Colonic mucosa (tissue), 4 donors: ENCODE results near the gene CAMTA1. TPM values are rescaled to one million over a fixed set of nuclear protein-coding genes. Genes with fewer than 3 reads are reported as not detected.
A peak's percentile ranks its signal among the peaks of the same experiment; 100 is the strongest.
"Not testable (repeated sequence)": the region's sequence is repeated elsewhere in the genome, so short reads cannot be mapped to it uniquely, and the experiment has no call there.

ENCODE experiments used
- DNase-seq: peaks from one replicate; pipeline ENCODE4 v3.0.0-alpha.2; 2020
- H3K27ac ChIP-seq: fragments of 200-600 bp; one replicate; pipeline ENCODE4 v1.8.0; 2021
- H3K27me3 ChIP-seq: fragments of 200-600 bp; one replicate; pipeline ENCODE4 v1.8.0; 2021
- H3K36me3 ChIP-seq: fragments of 200-600 bp; one replicate; pipeline ENCODE4 v1.8.0; 2021
- H3K4me1 ChIP-seq: fragments of 200-600 bp; one replicate; pipeline ENCODE4 v1.8.0; 2021; ENCODE audit warnings: mild to moderate bottlenecking
- H3K4me3 ChIP-seq: fragments of 200-600 bp; one replicate; pipeline ENCODE4 v1.8.0; 2021
- H3K9ac ChIP-seq, 2 donors: one replicate each; pipeline ENCODE4 v1.7.0; 2013; ENCODE audit warnings: control low read depth in 2 of 2, low read depth in 2 of 2, low read length in 2 of 2
- H3K9me3 ChIP-seq: fragments of 200-600 bp; one replicate; pipeline ENCODE4 v1.8.0; 2021
- intact Hi-C: fragments of 100-400 bp; cut with DNase I; formaldehyde crosslinking; loops from one replicate; pipeline ENCODE4 v1.14.1; 2022
- total RNA-seq, 2 donors: library from RNA; stranded (reverse); fragmentation: NEBNext Ultra II Directional in 1 of 2; extraction: Animal tissue kit (Norgen Biotek cat#: 25700) in 1 of 2; gene quantifications; one replicate each; pipeline ENCODE4 v1.2.1, GENCODE V29; 2021
- TF ChIP-seq, protein P1 (sequence below): fragments of 200-600 bp; IDR thresholded peaks from one replicate; pipeline ENCODE4 v1.8.0; 2022; ENCODE audit warnings: antibody characterized with exemption, mild to moderate bottlenecking
- donor health status: healthy.
- donor health status: DM: no; HTN: no; CAD: no.
- donor health status: DM: no; HTN: no; CAD: no.

CAMTA1 gene
- total RNA-seq, 2 donors from 2014 or later, result 76.8 to 92.8 TPM

DNA sequence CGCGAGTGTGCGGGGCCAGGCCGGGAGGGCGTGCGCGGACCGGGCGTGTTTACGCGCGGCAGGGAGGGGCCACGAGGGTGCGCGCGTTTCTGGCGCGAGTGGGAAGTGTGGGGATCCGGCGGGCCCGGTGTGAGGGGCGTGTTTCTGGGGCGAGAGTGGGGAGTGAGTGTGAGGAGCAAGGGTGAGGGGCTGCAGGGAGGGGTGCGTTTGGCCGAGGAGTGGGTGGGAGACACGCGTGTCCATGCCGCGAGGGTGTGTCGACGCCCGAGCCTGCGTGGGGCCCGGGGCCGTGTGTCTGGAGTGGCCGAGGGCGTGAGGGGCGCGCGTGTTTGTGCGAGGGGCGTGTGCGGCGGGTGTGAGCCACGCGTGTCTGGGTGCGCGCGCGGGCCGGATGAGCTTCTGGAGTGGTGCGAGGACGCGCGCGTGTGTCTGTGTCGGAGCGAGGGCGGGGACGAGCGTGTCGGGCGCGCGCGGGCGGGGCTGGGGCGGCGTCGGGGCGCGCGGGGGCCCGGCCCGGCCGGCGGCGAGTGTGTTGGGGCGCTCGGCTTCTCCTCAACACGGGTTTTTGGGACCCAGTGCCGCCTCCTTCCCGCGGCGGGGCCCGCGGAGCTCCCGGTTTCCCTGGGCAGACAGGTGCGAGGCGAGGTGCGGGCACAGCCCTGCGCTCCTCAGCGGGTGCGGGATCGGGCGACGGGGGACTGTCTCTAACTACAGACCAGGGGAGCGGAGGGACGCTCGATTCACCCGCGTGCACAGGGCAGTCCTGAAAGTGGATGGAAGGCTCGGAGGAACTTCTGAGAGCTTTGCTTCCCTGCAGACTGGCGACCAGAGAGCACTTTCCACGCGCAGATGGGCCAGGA lies 920.0 kb downstream of the CAMTA1 start:
- Histone ChIP-seq H3K27ac (no peak overlapping the region), H3K36me3 (no peaks in the 10 kb centered on the region), H3K4me3 (peak overlapping the region; percentile 35), H3K27me3 (no peaks in the 10 kb centered on the region), H3K9ac (peak overlapping the region in 1 of 2 donors; percentile 43), H3K9me3 (no peaks in the 10 kb centered on the region), H3K4me1 (no peaks in the 10 kb centered on the region)
- intact Hi-C loops, result no loop called here
- DNase-seq, result peak; percentile 24
- TF ChIP-seq, protein P1, sequence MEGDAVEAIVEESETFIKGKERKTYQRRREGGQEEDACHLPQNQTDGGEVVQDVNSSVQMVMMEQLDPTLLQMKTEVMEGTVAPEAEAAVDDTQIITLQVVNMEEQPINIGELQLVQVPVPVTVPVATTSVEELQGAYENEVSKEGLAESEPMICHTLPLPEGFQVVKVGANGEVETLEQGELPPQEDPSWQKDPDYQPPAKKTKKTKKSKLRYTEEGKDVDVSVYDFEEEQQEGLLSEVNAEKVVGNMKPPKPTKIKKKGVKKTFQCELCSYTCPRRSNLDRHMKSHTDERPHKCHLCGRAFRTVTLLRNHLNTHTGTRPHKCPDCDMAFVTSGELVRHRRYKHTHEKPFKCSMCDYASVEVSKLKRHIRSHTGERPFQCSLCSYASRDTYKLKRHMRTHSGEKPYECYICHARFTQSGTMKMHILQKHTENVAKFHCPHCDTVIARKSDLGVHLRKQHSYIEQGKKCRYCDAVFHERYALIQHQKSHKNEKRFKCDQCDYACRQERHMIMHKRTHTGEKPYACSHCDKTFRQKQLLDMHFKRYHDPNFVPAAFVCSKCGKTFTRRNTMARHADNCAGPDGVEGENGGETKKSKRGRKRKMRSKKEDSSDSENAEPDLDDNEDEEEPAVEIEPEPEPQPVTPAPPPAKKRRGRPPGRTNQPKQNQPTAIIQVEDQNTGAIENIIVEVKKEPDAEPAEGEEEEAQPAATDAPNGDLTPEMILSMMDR, result no peak

DNA sequence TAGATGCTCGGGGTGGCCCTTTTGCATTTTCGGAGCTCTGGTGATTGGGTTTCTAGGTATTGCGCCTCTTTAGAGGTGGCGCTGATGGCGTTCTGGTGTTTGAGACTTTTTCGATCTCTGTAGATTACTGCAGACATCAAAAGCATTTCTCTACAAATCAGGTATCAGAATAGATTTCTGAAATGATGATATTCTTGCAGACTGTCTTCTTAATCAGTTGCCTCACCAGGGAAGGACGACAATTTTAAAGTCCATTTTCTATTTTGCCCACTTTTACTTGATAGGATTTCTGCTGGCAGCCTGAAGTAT lies 920.6 kb downstream of the CAMTA1 start:
- TF ChIP-seq, protein P1, result no peak
- Histone ChIP-seq H3K36me3 (no peaks in the 10 kb centered on the region), H3K27ac (no peak overlapping the region), H3K27me3 (no peaks in the 10 kb centered on the region), H3K4me3 (peak overlapping the region; percentile 35), H3K9me3 (no peaks in the 10 kb centered on the region), H3K4me1 (no peaks in the 10 kb centered on the region), H3K9ac (no peak overlapping the region)
- DNase-seq, result no peak
- intact Hi-C loops, result no loop called here

- H3K27me3 ChIP-seq, result no peaks in the 10 kb centered on the region
These were observed 922.3 kb downstream of the CAMTA1 start for GRCh38 chr1:7707527-7707926.

DNA sequence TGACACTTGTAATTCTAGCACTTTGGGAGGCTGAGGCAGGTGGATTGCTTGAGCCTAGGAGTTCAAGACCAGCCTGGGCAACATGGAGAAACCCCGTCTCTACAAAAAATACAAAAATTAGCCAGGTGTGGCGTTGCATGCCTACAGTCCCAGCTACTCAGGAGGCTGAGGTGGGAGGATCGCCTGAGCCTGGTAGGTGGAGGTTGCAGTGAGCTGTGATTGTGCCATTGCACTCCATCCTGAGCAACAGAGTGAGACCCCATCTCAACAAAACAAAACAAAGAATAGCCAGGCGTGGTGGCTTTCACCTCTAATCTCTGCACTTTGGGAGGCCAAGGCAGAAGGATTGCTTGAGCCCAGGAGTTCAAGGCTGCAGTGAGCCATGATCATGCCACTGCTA lies 922.8 kb downstream of the CAMTA1 start:
- H3K9me3 ChIP-seq, H3K4me3 ChIP-seq, H3K36me3 ChIP-seq, H3K27ac ChIP-seq, DNase-seq, intact Hi-C loops, H3K27me3 ChIP-seq, H3K9ac ChIP-seq, H3K4me1 ChIP-seq: not testable (repeated sequence)

More at GRCh38 chr1:7707527-7707926, 922.3 kb downstream of the CAMTA1 start:
- Histone ChIP-seq H3K4me3 (no peak overlapping the region), H3K9me3 (no peaks in the 10 kb centered on the region), H3K27ac (no peak overlapping the region), H3K9ac (no peak overlapping the region), H3K4me1 (no peaks in the 10 kb centered on the region), H3K36me3 (no peaks in the 10 kb centered on the region)
- intact Hi-C loops, result no loop called here
- DNase-seq, result no peak
- TF ChIP-seq, protein P1, result no peak

- H3K9me3 ChIP-seq, result no peaks in the 10 kb centered on the region
- no peaks in the 10 kb centered on the region for H3K4me1 ChIP-seq
- no peaks in the 10 kb centered on the region for H3K36me3 ChIP-seq
- no peak overlapping the region for H3K4me3 ChIP-seq
- H3K27ac ChIP-seq, result no peak overlapping the region
- intact Hi-C loops, result no loop called here
- TF ChIP-seq, protein P1, result no peak
- H3K9ac ChIP-seq, result no peak overlapping the region
- no peaks in the 10 kb centered on the region for H3K27me3 ChIP-seq
- no peak for DNase-seq
These were observed 925.6 kb downstream of the CAMTA1 start for GRCh38 chr1:7710859-7711258.

- Histone ChIP-seq H3K27me3 (no peaks in the 10 kb centered on the region), H3K36me3 (no peaks in the 10 kb centered on the region), H3K9ac (no peak overlapping the region), H3K4me1 (no peaks in the 10 kb centered on the region), H3K4me3 (no peak overlapping the region), H3K27ac (no peak overlapping the region), H3K9me3 (no peaks in the 10 kb centered on the region)
- TF ChIP-seq, protein P1, result no peak
- intact Hi-C loops, result no loop called here
- no peak for DNase-seq
These were observed 927.6 kb downstream of the CAMTA1 start for GRCh38 chr1:7712731-7713323.
